ENCODE measurements around the gene SMPDL3B. TPM values are rescaled to one million over a fixed set of nuclear protein-coding genes. Genes with fewer than 3 reads are reported as not detected.

Gene SMPDL3B
- total and polyA plus RNA-seq, 2 of the 13 experiments (the other 11 are each of a cell fraction or from before 2014, with no cell fraction given), result 0.29 to 1.3 TPM

- TF ChIP-seq AHDC1 (CRISPR knock-in tag; IDR thresholded peaks at IDR 0.05; ENCODE audit: borderline replicate concordance), result no peak
- no peak for TF ChIP-seq ZNF562 (CRISPR knock-in tag; IDR thresholded peaks at IDR 0.05; ENCODE audit: borderline replicate concordance)
- TF ChIP-seq KDM2A (CRISPR knock-in tag; IDR thresholded peaks at IDR 0.05; ENCODE audit: borderline replicate concordance, low read depth), result no peak; the same call in 1 of the 2 replicates
- no peak for TF ChIP-seq ZBTB3 (CRISPR knock-in tag; IDR thresholded peaks at IDR 0.05; ENCODE audit: borderline replicate concordance, low read depth)
- no peak for TF ChIP-seq IRF1 (CRISPR knock-in tag; IDR thresholded peaks at IDR 0.05; ENCODE audit: low read depth)
- TF ChIP-seq YEATS4 (CRISPR knock-in tag; IDR thresholded peaks at IDR 0.05; ENCODE audit: borderline replicate concordance), result peak; percentile 56; the same call in 1 of the 2 replicates
- no peak for TF ChIP-seq GLI4 (CRISPR knock-in tag; IDR thresholded peaks at IDR 0.05; ENCODE audit: borderline replicate concordance)
- TF ChIP-seq ZNF639 (CRISPR knock-in tag; conservative IDR thresholded peaks at IDR 0.05), result no peak
- TF ChIP-seq ZNF136 (CRISPR knock-in tag; IDR thresholded peaks at IDR 0.05; ENCODE audit: low read depth), result no peak
- peak in 1 of 2 experiments; percentile 65; a peak in 3 of 4 replicates for TF ChIP-seq POLR2A (IDR thresholded peaks at IDR 0.05; ENCODE audit: insufficient read depth in 1 of 2, low read depth in 2 of 2, low read length in 2 of 2)
- no peak for TF ChIP-seq IKZF1 (IDR thresholded peaks at IDR 0.05)
- no peak for TF ChIP-seq ZNF20 (CRISPR knock-in tag; IDR thresholded peaks at IDR 0.05)
- TF ChIP-seq XBP1 (CRISPR knock-in tag; IDR thresholded peaks at IDR 0.05), result no peak
- TF ChIP-seq ZNF263 (CRISPR knock-in tag; IDR thresholded peaks at IDR 0.05), result no peak
- no peak for TF ChIP-seq MAFF (IDR thresholded peaks at IDR 0.05; ENCODE audit: low read depth, low read length)
- no peak for TF ChIP-seq FOXM1 (CRISPR knock-in tag; IDR thresholded peaks at IDR 0.05)
- TF ChIP-seq RFX1 (IDR thresholded peaks at IDR 0.05), result no peak
- 0 out of 2 replicates have a peak, but pooled peaks have one; percentile 49 for TF ChIP-seq ZNF800 (CRISPR knock-in tag; IDR thresholded peaks at IDR 0.05)
- no peak for TF ChIP-seq RCOR2 (CRISPR knock-in tag; IDR thresholded peaks at IDR 0.05)
- TF ChIP-seq ZNF589 (CRISPR knock-in tag; conservative IDR thresholded peaks at IDR 0.05), result 0 out of 2 replicates have a peak, but pooled peaks have one; percentile 30
Measured at GRCh38 chr1:27959792-27960603, 25.2 kb downstream of the SMPDL3B start, which contains the start of gene XKR8 (continued).
